ENCODE measurements around the gene HLCS. TPM values are rescaled to one million over a fixed set of nuclear protein-coding genes. Genes with fewer than 3 reads are reported as not detected.

Gene HLCS
- polyA plus RNA-seq, 3 donors: 17.0 to 17.9 (median 17.2) TPM

DNA sequence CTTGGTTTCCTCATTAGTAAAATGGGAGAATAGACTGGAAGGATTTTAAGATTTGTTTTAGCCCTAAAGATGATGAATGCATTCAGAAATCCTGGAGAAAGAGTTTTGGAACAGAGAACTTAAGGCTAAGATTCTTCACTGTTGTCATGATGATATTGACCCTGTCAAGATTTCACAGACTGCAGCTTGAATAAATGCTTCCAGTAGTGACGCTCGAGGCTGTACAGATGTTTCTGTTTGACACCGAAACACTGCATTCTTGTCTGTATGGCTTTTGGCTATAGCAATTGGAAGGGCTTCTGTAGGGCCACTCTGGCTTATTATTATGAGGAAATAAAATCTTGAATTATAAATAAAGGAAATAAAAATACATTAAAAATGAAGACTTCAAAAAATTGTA is 241.8 kb downstream of the HLCS start:
- DNase-seq: no peak

DNA sequence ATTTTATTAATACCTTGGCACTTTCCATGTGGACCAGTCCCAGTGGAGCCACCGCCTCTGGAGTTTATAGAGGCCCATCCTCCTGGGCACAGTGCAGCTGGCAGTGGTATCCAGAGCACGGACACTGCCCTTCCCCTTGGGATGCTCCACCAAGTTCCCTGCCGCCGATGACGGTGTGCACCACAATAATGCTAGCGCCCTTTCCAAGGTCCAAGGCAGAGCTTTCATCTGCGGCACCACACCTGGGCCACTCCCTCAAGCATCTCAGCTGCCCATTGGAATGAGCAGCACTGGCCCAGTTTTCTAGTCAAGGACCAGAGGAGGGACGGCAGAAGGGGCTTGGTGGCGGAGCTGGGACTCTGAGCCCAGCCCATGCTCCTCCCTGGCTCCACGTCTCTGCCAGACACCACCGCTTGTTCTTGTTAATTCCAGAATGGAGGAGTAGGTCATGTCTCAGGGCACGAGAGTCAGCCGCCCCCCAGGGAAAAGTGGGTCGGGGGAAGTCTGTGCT is 243.0 kb downstream of the HLCS start:
- DNase-seq: no peak

- DNase-seq: no peak
Measured at GRCh38 chr21:36722370-36723368, 243.8 kb downstream of the HLCS start.

- no peak for DNase-seq
Measured at GRCh38 chr21:36721817-36722216, 244.7 kb downstream of the HLCS start.

DNA sequence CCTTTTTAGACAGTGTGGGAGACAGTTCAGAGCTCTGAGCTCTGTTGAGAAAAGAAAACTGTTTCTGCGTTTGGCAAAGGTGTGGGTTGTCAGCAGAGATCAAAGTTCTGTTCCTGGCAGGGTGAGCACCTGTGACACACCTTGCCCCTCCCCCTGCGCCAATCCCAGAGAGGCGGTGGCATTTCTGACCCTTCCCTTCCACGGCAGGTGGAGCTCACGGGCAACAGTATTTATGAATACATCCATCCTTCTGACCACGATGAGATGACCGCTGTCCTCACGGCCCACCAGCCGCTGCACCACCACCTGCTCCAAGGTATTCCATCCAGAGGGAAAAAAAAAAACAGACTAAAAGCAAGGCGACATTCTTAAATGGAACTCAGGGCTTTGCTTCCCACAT is 246.9 kb downstream of the HLCS start:
- no peak for DNase-seq

- no peak for DNase-seq
Measured at GRCh38 chr21:36718951-36719501, 247.4 kb downstream of the HLCS start.

DNA sequence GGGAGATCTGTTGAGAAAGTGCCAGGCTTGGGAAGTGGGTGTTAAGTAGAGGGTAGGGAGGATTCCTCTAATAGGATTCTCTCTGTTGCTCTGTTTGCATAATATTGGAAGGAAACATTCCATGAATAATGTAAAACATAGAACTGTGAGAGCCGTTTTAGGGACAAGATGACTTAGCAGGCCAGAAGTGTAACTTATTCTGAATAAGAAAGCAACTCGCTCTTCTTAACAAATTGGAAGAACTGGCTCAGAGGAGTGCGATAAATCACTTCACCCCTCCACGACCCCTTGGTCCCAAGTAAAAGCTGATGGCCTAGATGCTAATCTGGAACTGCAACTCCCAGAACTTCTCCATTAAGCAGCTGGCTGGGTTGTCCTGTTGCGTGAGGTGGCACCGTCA is 248.5 kb downstream of the HLCS start:
- no peak for DNase-seq

DNA sequence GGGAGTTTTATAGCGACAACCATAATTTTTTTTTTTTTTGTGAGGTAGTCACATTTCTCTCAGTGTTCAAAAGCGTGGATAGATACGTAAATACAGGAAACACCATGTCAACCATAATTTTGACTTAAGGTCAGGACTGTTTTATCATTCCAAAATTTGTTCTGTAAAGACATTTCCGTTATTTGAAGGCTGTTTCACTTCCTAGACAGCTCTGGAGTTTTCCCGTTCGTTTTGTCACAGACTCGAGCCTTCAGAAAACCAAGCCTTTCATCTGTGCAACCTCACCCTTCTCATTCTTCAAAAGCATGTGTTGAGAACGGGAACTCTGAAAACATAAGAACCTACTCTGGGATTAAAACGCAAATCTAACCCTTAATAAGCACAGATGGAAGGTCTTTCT is 249.6 kb downstream of the HLCS start:
- DNase-seq: no peak

DNA sequence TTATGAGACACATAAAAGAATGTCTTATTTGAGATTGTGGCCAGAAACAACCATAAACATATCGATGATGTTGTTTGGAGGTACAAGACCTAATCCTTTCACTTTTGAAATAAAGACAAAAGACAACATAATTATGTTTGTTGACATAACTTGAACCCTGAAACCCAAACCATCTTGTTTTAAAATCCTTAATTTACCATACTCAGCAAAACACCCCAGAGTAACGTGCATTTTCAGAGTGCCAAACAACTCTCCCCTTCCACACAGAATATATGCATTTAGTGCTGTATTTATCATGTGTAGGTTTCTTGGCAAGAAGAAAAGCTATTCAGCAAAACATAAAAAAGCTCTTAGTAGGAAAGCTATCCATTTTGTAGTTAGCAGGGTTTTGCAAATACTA is 250.1 kb downstream of the HLCS start:
- no peak for DNase-seq

DNA sequence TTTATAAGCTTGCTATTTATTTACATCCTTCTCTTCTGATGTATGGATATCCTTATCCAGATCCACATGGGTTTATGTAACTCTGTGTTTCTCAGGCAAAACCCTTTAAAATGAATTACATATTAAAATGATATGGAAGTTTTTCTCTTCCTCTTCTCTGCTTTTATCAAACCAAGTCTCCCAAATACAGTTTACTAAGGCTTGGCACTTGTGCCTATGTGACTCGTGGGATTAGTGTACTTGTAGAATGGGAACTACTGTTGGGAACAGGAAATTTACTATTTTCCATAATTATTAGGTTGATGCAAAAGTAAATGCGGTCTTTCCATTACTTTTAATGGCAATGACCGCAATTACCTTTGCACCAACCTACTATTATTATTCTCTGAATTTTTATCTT is 252.7 kb downstream of the HLCS start:
- DNase-seq: no peak

GRCh38 chr21:36710729-36711048 is 255.8 kb downstream of the HLCS start:
- DNase-seq: no peak

DNA sequence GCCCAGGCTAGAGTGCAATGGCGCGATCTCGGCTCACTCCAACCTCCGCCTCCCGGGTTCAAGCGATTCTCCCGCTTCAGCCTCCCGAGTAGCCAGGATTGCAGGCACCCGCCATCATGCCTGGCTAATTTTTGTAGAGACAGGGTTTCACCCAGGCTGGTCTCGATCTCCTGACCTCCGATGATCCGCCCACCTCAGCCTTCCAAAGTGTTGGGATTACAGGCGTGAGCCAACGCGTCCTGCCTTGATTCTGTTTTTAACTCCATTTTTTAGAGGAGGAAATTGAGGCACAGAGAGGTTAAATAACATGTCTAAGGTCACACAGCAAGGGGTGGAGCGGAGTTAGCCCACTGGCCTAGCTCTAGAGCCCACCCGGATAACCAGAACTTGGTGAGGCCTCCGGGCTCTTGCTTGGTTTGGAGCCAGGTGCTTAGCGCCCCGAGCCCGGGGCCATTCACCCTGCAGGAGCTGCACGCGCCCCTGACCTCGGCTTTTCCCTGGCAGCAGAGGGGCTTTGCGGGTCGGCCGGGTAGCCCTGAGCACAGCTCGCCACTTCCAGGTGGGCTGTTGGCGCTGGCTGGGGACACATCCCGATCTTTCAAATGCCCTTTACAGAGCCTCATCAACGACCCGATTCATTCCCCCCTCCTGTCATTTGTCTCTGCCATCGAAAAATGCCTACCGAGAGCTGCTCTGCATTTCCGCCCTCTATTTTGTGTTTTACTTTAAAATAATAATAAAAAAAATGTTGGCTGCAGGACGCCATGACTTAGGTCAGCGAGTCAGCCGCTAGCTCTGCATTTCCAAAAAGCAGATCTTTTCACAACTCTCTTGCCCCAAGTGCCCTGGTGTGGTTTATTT is 256.4 kb downstream of the HLCS start:
- no peak for DNase-seq

GRCh38 chr21:36709030-36709867 is 257.2 kb downstream of the HLCS start:
- no peak for DNase-seq

GRCh38 chr21:36708286-36709029 is 258.0 kb downstream of the HLCS start:
- no peak for DNase-seq

- no peak for DNase-seq
Measured at GRCh38 chr21:36707763-36708285, 258.6 kb downstream of the HLCS start.

DNA sequence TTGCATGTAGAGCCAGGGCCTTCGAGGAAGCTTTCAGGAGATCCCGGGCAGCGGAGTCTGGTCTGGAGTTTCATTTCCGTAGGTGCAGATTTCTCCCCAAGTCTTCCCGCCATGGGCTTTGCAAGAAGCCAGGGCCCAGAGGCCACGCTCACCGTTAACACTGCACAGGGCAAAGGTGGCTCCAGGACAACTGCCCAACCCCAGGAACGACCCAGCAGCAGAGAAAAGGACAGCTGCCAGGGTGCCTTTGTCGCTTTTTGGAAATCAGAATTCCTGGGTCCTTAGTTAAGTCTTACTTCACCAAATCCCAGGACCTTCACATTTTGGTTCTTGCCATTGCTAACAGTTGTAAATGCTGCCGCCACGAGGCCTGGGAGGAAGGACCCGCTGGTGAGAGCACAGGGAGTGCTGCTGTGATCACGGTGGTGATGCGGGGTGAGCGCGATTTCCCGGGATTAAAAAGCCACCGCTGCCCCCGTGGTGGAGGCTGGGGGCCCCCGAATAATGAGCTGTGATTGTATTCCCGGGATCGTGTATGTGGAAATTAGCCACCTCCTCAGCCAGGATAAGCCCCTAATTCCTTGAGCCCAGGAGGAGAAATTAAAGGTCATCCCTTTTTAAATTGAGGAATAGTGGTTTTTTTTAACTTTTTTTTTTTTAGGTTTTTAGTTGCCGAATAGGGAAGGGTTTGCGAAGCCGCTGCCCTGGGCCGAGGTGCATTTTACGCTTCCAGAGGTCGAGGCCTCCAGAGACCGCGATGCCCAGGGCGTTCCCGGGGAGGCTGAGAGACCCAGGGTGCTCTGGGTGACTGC is 259.3 kb downstream of the HLCS start:
- DNase-seq: no peak

GRCh38 chr21:36706482-36706852 is 260.0 kb downstream of the HLCS start:
- no peak for DNase-seq

DNA sequence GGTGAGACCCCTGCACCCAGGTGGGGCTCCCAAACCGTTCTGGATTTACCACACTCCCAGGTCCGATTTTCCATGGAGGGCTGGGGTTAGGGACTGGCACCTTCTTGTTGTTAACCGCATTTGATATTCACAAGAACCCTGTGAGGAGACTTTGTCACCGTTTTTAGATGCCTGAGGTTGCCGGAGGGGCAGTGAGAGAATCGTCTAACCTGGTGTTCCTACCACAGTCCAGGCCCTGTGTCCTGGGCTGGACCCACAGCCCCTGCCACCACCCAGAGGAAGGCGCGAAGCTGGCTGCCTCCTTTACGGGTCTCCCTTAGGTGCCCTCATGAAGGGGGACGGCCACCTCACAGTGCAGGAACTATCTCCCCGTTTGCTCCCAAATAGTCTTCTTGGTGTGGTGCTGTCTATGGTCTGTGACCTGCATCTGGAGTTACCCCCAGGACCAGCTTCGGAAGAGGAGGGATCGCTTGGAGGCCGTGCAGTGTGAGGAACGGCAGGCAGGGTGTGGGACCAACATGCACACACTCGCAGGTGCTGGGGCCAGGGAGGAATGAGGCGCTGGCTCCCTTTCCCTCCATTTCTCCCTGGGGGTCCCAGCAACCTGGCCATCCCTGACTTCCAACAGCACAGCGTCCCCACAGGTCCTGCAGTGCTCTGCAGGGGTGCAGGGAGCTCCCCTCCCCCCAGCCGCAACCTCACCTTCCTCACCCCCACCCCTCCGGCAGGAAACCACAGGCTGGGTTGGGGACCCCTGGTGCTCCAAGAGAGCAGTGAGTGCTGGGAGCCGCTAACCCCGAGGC is 260.6 kb downstream of the HLCS start:
- DNase-seq: no peak

All from renal pelvis (tissue), 4 donors.